ENCODE data around the gene ATOH8. TPM values are rescaled to one million over a fixed set of nuclear protein-coding genes. Genes with fewer than 3 reads are reported as not detected.

Gene ATOH8
- total RNA-seq = 3.6 and 5.7 TPM in 2 replicates

GRCh38 chr2:85753525-85754312 lies at the start of gene ATOH8:
Gene ATOH8, plus strand, starts transcription at chr2:85753991. Its CDS starts 199 bp downstream, at chr2:85754190.

Small RNA genes within 50 kb of the gene (small RNA-seq; reads per million reads assigned to genes)
- not detected for gene MIR6071
- not detected for gene RN7SKP83
- gene RNU1-38P = 8.5 reads per million, percentile 88 among the genes with 10 or more reads in this experiment

Other genes starting within 250 kb of the ATOH8 start
- 240 and 245 TPM in 2 replicates for gene MAT2A, start 214.8 kb upstream of the ATOH8 start, total RNA-seq
- 49.3 and 54.7 TPM in 2 replicates for gene GGCX, start 192.5 kb upstream of the ATOH8 start, total RNA-seq
- 1.5 and 1.9 TPM in 2 replicates for gene VAMP8, start 176.4 kb upstream of the ATOH8 start, total RNA-seq
- 32.5 and 59.5 TPM in 2 replicates for gene VAMP5, start 169.6 kb upstream of the ATOH8 start, total RNA-seq
- gene RNF181, start 158.2 kb upstream of the ATOH8 start, total RNA-seq = 117 and 168 TPM in 2 replicates
- 15.9 and 22.7 TPM in 2 replicates for gene TMEM150A, start 151.3 kb upstream of the ATOH8 start, total RNA-seq
- gene C2orf68, start 141.9 kb upstream of the ATOH8 start, total RNA-seq = 20.2 and 24.3 TPM in 2 replicates
- gene USP39, start 137.8 kb upstream of the ATOH8 start, total RNA-seq = 33.5 and 39.4 TPM in 2 replicates
- not detected in 2 replicates for gene SFTPB, start 85.8 kb upstream of the ATOH8 start, total RNA-seq
- gene GNLY, start 59.6 kb upstream of the ATOH8 start, total RNA-seq = not detected in 2 replicates
- 25.0 and 28.7 TPM in 2 replicates for gene ST3GAL5, start 135.0 kb downstream of the ATOH8 start, total RNA-seq